ENCODE measurements around the gene CAB39L.

Gene CAB39L

GRCh38 chr13:49444524-49445395, 896 bp upstream of the CAB39L start:
- no peak for DNase-seq (ENCODE audit: low read depth)
- no peak for TF ChIP-seq CTCF (IDR thresholded peaks at IDR 0.05; ENCODE audit: control insufficient read depth, insufficient read depth, low read depth, low read length, missing control alignments)
- peak overlapping the region; percentile 88 for H3K4me3 ChIP-seq (ENCODE audit: control insufficient read depth, low read depth, low read length)

GRCh38 chr13:49443357-49443703, 534 bp downstream of the CAB39L start:
- DNase-seq (ENCODE audit: low read depth) = no peak
- peak overlapping the region; percentile 88 for H3K4me3 ChIP-seq (ENCODE audit: control insufficient read depth, low read depth, low read length)
- no peak for TF ChIP-seq CTCF (IDR thresholded peaks at IDR 0.05; ENCODE audit: control insufficient read depth, insufficient read depth, low read depth, low read length, missing control alignments)

- H3K4me3 ChIP-seq (ENCODE audit: control insufficient read depth, low read depth, low read length) = no peak overlapping the region
- no peak for TF ChIP-seq CTCF (IDR thresholded peaks at IDR 0.05; ENCODE audit: control insufficient read depth, insufficient read depth, low read depth, low read length, missing control alignments)
- DNase-seq (ENCODE audit: low read depth) = no peak
Measured at GRCh38 chr13:49441846-49442245, 2.0 kb downstream of the CAB39L start.

- no peak for DNase-seq (ENCODE audit: low read depth)
- no peak for TF ChIP-seq CTCF (IDR thresholded peaks at IDR 0.05; ENCODE audit: control insufficient read depth, insufficient read depth, low read depth, low read length, missing control alignments)
- no peak overlapping the region for H3K4me3 ChIP-seq (ENCODE audit: control insufficient read depth, low read depth, low read length)
Measured at GRCh38 chr13:49441312-49441711, 2.6 kb downstream of the CAB39L start.

GRCh38 chr13:49439609-49440008, 4.3 kb downstream of the CAB39L start:
- no peak overlapping the region for H3K4me3 ChIP-seq (ENCODE audit: control insufficient read depth, low read depth, low read length)
- no peak for DNase-seq (ENCODE audit: low read depth)
- no peak for TF ChIP-seq CTCF (IDR thresholded peaks at IDR 0.05; ENCODE audit: control insufficient read depth, insufficient read depth, low read depth, low read length, missing control alignments)

GRCh38 chr13:49437705-49438104, 6.2 kb downstream of the CAB39L start:
- TF ChIP-seq CTCF (IDR thresholded peaks at IDR 0.05; ENCODE audit: control insufficient read depth, insufficient read depth, low read depth, low read length, missing control alignments) = no peak
- no peak overlapping the region for H3K4me3 ChIP-seq (ENCODE audit: control insufficient read depth, low read depth, low read length)
- no peak for DNase-seq (ENCODE audit: low read depth)

All from AG09309 (cell line).